Measurements from ENCODE around the gene TRIM39. TPM values are rescaled to one million over a fixed set of nuclear protein-coding genes. Genes with fewer than 3 reads are reported as not detected.

Gene TRIM39
- total and polyA plus RNA-seq, 2 of the 13 experiments (the other 11 are each of a cell fraction or from before 2014, with no cell fraction given), result 7.7 to 14.6 TPM

DNA sequence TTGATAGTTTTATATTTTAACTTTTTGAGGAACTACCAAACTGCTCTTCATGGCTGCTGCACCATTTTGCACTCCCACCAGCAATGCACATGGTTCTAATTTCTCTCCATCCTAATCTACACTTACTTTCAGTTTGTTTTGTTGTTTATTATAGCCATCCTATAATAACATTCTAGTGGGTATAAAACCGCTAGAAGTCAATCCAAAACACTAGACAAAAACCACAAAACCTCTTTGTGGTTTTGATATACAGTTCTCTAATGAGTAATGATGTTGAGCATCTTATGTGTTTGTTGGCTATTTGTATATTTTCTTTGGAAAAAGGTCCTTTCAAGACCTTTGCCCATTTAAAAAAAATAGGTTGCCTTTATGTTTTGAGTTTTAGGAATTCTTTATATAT is 23.8 kb downstream of the TRIM39 start (continued):
- TF ChIP-seq, protein P1, sequence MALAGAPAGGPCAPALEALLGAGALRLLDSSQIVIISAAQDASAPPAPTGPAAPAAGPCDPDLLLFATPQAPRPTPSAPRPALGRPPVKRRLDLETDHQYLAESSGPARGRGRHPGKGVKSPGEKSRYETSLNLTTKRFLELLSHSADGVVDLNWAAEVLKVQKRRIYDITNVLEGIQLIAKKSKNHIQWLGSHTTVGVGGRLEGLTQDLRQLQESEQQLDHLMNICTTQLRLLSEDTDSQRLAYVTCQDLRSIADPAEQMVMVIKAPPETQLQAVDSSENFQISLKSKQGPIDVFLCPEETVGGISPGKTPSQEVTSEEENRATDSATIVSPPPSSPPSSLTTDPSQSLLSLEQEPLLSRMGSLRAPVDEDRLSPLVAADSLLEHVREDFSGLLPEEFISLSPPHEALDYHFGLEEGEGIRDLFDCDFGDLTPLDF (CRISPR knock-in tag; IDR thresholded peaks at IDR 0.05), result no peak
- TF ChIP-seq NFYB (CRISPR knock-in tag; IDR thresholded peaks at IDR 0.05) (no peak), ZNF749 (CRISPR knock-in tag; IDR thresholded peaks at IDR 0.05; ENCODE audit: borderline replicate concordance) (no peak), HDAC2 (CRISPR knock-in tag; IDR thresholded peaks at IDR 0.05) (no peak), SOX6 (IDR thresholded peaks at IDR 0.05) (no peak), SOX6 (CRISPR knock-in tag; IDR thresholded peaks at IDR 0.05) (no peak), NPAS2 (CRISPR knock-in tag; IDR thresholded peaks at IDR 0.05; ENCODE audit: borderline replicate concordance) (no peak), ZSCAN25 (CRISPR knock-in tag; IDR thresholded peaks at IDR 0.05) (no peak), ZFYVE20 (CRISPR knock-in tag; IDR thresholded peaks at IDR 0.05; ENCODE audit: borderline replicate concordance, low read depth) (no peak)
- TF ChIP-seq, protein P2, sequence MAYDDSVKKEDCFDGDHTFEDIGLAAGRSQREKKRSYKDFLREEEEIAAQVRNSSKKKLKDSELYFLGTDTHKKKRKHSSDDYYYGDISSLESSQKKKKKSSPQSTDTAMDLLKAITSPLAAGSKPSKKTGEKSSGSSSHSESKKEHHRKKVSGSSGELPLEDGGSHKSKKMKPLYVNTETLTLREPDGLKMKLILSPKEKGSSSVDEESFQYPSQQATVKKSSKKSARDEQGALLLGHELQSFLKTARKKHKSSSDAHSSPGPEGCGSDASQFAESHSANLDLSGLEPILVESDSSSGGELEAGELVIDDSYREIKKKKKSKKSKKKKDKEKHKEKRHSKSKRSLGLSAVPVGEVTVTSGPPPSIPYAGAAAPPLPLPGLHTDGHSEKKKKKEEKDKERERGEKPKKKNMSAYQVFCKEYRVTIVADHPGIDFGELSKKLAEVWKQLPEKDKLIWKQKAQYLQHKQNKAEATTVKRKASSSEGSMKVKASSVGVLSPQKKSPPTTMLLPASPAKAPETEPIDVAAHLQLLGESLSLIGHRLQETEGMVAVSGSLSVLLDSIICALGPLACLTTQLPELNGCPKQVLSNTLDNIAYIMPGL (CRISPR knock-in tag; IDR thresholded peaks at IDR 0.05; ENCODE audit: borderline replicate concordance in 1 of 2, low read depth in 1 of 2), result no peak

DNA sequence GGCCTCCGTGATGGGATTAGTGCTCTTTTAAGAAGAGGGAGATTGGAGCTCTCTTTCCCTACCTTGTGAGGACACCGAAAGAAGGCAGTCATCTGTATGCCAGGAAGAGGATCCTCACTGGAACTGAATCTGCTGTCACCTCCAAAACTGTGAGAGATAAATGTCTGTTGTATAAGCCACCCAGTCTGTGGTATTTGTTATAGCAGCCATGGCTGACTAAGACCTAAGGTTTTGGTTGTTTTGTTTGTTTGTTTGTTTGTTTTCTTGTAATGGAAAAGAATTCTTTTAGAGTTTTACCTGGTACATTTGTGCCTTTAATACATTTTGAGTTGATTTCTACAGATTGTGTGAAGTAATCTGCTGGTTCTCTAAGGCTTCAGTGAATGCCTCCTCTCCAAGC is 25.8 kb downstream of the TRIM39 start:
- no peak overlapping the region for H3K4me3 ChIP-seq (replicated peaks in 1 of 3; ENCODE audit: insufficient read depth in 1 of 3, low read depth in 2 of 3, low read length in 3 of 3)
- TF ChIP-seq, protein P3, sequence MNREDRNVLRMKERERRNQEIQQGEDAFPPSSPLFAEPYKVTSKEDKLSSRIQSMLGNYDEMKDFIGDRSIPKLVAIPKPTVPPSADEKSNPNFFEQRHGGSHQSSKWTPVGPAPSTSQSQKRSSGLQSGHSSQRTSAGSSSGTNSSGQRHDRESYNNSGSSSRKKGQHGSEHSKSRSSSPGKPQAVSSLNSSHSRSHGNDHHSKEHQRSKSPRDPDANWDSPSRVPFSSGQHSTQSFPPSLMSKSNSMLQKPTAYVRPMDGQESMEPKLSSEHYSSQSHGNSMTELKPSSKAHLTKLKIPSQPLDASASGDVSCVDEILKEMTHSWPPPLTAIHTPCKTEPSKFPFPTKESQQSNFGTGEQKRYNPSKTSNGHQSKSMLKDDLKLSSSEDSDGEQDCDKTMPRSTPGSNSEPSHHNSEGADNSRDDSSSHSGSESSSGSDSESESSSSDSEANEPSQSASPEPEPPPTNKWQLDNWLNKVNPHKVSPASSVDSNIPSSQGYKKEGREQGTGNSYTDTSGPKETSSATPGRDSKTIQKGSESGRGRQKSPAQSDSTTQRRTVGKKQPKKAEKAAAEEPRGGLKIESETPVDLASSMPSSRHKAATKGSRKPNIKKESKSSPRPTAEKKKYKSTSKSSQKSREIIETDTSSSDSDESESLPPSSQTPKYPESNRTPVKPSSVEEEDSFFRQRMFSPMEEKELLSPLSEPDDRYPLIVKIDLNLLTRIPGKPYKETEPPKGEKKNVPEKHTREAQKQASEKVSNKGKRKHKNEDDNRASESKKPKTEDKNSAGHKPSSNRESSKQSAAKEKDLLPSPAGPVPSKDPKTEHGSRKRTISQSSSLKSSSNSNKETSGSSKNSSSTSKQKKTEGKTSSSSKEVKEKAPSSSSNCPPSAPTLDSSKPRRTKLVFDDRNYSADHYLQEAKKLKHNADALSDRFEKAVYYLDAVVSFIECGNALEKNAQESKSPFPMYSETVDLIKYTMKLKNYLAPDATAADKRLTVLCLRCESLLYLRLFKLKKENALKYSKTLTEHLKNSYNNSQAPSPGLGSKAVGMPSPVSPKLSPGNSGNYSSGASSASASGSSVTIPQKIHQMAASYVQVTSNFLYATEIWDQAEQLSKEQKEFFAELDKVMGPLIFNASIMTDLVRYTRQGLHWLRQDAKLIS (CRISPR knock-in tag; IDR thresholded peaks at IDR 0.05), result no peak
- peak; percentile 80 for TF ChIP-seq ZNF12 (CRISPR knock-in tag; IDR thresholded peaks at IDR 0.05)
- H3K27me3 ChIP-seq (ENCODE audit: control insufficient read depth in 1 of 2, insufficient read depth in 2 of 2, low read length in 2 of 2), result peaks cover 0 to 15% of the 10 kb centered on the region in 2 experiments; a peak in 2 of 5 replicates
- ChIA-PET CTCF (ENCODE audit: low intra/inter-chr PET ratio, low total read pairs) (no interaction called here), POLR2A (no interaction called here)
- BruUV-seq (replicated peaks), result no TSS peak
- no peaks in the 10 kb centered on the region for H3K4me1 ChIP-seq (ENCODE audit: insufficient read depth, low read length)
- no peaks in the 10 kb centered on the region for H3K36me3 ChIP-seq (replicated peaks in 1 of 2; ENCODE audit: control insufficient read depth in 1 of 2, insufficient read depth in 2 of 2, low read length in 2 of 2)
- WGBS (ENCODE audit: low lambda C conversion rate), result 36% methylated on average over 2 of the region's 2 CpGs
- no peaks in the 10 kb centered on the region for H3K79me2 ChIP-seq (ENCODE audit: insufficient read depth, low read length)
- DNase-seq (ENCODE audit: low spot score) (no peak), ATAC-seq (no peak), FAIRE-seq (no peak)
- H3K9ac ChIP-seq (ENCODE audit: insufficient read depth, low read depth, low read length), result no peak overlapping the region
- in situ Hi-C loops (cut with HindIII; ENCODE audit: extremely low pct_ligation_motif_present, low pct_unique_long_range_greater_than_20kb), result no loop called here
- intact Hi-C loops (cut with micrococcal nuclease; ENCODE audit: unreplicated experiment), result no loop called here
- no peaks in the 10 kb centered on the region for H3K9me3 ChIP-seq (ENCODE audit: low read length)
- no peaks in the 10 kb centered on the region for H4K20me1 ChIP-seq (ENCODE audit: insufficient read depth, low read length)
- no peak overlapping the region for H2AFZ ChIP-seq (ENCODE audit: low read length)
- H3K4me2 ChIP-seq (ENCODE audit: low read depth, low read length), result no peak overlapping the region
- H3K27ac ChIP-seq (ENCODE audit: extremely low read length, insufficient read depth, low read length), result no peak overlapping the region
